ENCODE data around the gene ECI1.

The ECI1 gene

GRCh38 chr16:2230376-2230775 is 21.0 kb downstream of the ECI1 start:
- no peak overlapping the region for H3K4me3 ChIP-seq (ENCODE audit: low read depth, low read length)
- no peaks in the 10 kb centered on the region for H3K4me1 ChIP-seq (ENCODE audit: control insufficient read depth, insufficient read depth, low read length)
- no peaks in the 10 kb centered on the region for H3K27me3 ChIP-seq (ENCODE audit: control insufficient read depth, insufficient read depth, low read length)
- H3K36me3 ChIP-seq (ENCODE audit: control insufficient read depth, insufficient read depth, low read length) = peaks cover 75% of the 10 kb centered on the region
- no peaks in the 10 kb centered on the region for H3K9me3 ChIP-seq (ENCODE audit: control insufficient read depth, insufficient read depth, low read depth, low read length)
- no peak overlapping the region for H3K9ac ChIP-seq (ENCODE audit: low read length)
- no peak overlapping the region for H3K27ac ChIP-seq (ENCODE audit: low read depth, low read length)

DNA sequence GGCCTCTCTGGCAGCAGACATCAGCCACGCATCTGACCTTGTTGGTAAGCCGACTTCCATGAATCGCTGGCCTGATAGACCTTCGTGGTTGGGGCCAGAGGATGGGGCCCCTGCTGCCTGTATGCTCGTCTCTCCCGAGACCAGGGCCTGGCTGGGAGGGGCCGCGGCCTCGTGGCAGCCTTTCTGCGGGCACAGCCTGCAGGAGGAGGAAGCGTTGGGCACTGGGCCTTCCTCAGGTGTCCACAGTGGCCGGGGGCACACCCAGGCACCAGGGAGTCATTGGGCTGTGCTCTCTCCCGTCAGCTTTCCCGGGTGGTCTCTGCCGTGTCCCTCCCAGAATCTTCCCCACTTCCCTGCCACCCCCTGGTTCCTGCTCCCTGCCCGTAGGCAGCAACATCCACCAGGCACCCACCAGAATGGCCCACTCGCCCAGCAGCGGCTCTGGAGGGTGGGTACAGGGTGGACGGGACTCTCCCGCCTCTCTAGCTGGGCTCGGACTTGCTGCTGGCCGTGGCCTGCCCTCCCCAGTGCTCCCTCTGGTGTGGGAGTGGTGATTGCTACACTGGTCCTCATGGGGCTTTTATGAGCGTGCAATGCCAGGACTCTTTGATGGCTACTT is 21.6 kb downstream of the ECI1 start:
- no peaks in the 10 kb centered on the region for H3K4me1 ChIP-seq (ENCODE audit: control insufficient read depth, insufficient read depth, low read length)
- no peak overlapping the region for H3K27ac ChIP-seq (ENCODE audit: low read depth, low read length)
- no peaks in the 10 kb centered on the region for H3K27me3 ChIP-seq (ENCODE audit: control insufficient read depth, insufficient read depth, low read length)
- peaks cover 69% of the 10 kb centered on the region for H3K36me3 ChIP-seq (ENCODE audit: control insufficient read depth, insufficient read depth, low read length)
- no peaks in the 10 kb centered on the region for H3K9me3 ChIP-seq (ENCODE audit: control insufficient read depth, insufficient read depth, low read depth, low read length)
- H3K4me3 ChIP-seq (ENCODE audit: low read depth, low read length) = no peak overlapping the region
- no peak overlapping the region for H3K9ac ChIP-seq (ENCODE audit: low read length)

GRCh38 chr16:2229091-2229490 is 22.3 kb downstream of the ECI1 start:
- Histone ChIP-seq H3K4me1 (ENCODE audit: control insufficient read depth, insufficient read depth, low read length) (no peaks in the 10 kb centered on the region), H3K27ac (ENCODE audit: low read depth, low read length) (no peak overlapping the region), H3K27me3 (ENCODE audit: control insufficient read depth, insufficient read depth, low read length) (no peaks in the 10 kb centered on the region), H3K36me3 (ENCODE audit: control insufficient read depth, insufficient read depth, low read length) (peaks cover 63% of the 10 kb centered on the region), H3K9me3 (ENCODE audit: control insufficient read depth, insufficient read depth, low read depth, low read length) (no peaks in the 10 kb centered on the region), H3K4me3 (ENCODE audit: low read depth, low read length) (no peak overlapping the region), H3K9ac (ENCODE audit: low read length) (no peak overlapping the region)

DNA sequence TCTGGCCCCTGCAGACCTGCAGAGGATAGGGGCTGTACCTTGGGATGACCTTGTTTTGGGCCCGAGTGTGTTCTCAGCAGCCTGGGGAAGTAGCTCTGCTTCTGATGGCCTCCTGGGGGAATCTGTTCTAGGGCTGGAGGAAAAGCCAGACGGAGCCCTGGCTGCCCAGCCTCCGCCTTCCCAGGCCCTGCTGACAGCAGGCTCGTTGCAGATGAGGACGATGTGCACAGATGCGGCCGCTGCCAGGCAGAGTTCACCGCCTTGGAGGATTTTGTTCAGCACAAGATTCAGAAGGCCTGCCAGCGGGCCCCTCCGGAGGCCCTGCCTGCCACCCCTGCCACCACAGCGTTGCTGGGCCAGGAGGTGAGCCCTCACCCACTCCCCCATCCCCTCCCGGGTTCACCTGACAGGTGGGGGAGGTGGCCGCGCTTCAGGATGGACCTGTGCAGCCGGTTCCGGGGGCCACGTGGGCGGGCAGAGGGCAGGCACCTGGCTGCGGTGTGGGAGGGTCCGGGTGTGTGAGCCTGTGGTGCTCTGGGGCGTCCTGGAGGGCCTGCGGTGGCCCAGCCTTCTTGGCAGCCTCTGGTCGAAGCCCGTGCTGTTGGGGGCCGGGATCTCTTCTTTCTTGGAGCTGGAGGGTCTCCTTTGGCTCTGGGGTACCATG is 23.1 kb downstream of the ECI1 start:
- Histone ChIP-seq H3K27me3 (ENCODE audit: control insufficient read depth, insufficient read depth, low read length) (no peaks in the 10 kb centered on the region), H3K4me1 (ENCODE audit: control insufficient read depth, insufficient read depth, low read length) (no peaks in the 10 kb centered on the region), H3K36me3 (ENCODE audit: control insufficient read depth, insufficient read depth, low read length) (peaks cover 55% of the 10 kb centered on the region), H3K27ac (ENCODE audit: low read depth, low read length) (no peak overlapping the region), H3K9me3 (ENCODE audit: control insufficient read depth, insufficient read depth, low read depth, low read length) (no peaks in the 10 kb centered on the region), H3K9ac (ENCODE audit: low read length) (no peak overlapping the region), H3K4me3 (ENCODE audit: low read depth, low read length) (no peak overlapping the region)

DNA sequence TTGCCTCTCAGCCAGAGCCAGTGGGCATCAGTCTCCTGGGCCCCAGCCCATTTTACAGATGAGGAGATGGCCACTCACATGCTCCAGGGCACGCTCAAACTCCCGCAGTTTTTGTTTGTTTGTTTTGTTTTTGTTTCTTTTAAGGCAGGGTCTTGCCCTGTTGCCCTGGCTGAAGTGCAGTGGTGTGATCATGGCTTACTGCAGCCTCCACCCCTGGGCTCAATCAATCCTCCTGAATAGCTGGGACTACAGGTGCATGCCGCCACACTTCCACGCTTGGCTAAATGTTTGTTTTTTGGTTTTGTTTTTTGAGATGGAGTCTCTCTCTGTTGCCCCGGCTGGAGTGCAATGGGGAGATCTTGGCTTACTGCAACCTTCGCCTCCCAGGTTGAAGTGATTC is 24.5 kb downstream of the ECI1 start:
- Histone ChIP-seq H3K27ac (ENCODE audit: low read depth, low read length) (no peak overlapping the region), H3K4me1 (ENCODE audit: control insufficient read depth, insufficient read depth, low read length) (no peaks in the 10 kb centered on the region), H3K4me3 (ENCODE audit: low read depth, low read length) (no peak overlapping the region), H3K36me3 (ENCODE audit: control insufficient read depth, insufficient read depth, low read length) (peaks cover 42% of the 10 kb centered on the region), H3K9me3 (ENCODE audit: control insufficient read depth, insufficient read depth, low read depth, low read length) (no peaks in the 10 kb centered on the region), H3K9ac (ENCODE audit: low read length) (no peak overlapping the region), H3K27me3 (ENCODE audit: control insufficient read depth, insufficient read depth, low read length) (no peaks in the 10 kb centered on the region)

DNA sequence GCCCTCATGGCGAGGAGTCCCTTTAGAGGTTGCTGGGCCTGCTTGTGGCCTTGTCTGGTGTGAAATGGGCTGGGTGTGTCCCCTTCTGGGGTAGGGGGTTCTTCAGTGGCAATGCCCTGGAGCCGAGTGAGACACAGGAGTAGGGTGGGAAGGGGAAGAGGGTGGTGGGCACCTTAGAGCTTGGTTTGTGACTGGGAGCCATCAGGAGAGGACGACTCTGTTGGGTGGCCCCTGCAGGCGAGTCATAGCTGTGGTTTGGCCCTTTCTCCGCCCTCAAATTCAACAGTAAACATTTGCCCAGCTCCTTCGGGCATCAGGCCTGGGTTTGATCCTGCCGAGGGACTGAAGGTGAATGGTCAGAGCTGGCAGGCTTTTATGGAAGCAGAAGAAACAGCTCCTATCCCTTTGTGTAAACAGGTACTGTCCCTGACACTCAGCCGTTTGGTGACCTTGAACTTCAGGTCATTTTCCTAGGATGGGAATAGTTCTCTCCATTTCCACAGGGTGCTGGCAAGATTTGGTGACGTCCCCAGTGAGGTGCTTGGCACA is 25.1 kb downstream of the ECI1 start:
- H3K9ac ChIP-seq (ENCODE audit: low read length) = no peak overlapping the region

DNA sequence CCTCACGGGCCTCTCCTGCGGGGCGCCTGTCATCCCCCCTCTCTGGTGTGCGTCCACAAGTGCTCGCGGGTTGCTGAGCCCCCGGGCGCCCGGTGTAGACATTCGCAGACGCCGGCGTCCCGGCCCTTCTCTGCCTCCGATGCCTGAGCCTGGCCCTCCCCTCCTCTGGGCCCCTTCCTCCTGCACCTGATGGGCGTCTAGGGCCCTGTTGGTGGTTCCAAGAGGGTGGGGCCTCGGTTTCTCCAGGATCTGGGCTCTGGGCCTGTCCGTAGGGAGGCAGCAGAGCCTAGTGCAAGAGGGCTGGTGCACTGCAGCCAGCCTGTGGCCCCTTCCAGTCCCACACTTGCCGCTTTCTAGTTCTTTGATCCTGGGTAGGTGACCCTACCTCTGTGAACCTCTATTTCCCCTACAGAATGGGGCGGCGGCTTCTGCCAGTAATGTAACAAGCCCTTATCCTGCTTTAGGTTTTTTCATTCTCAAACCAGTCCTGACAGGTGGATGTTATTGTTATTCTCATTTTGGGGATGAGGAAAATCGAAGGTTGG is 27.4 kb downstream of the ECI1 start:
- H3K9me3 ChIP-seq (ENCODE audit: control insufficient read depth, insufficient read depth, low read depth, low read length) = no peaks in the 10 kb centered on the region
- peak overlapping the region; percentile 80 for H3K27ac ChIP-seq (ENCODE audit: low read depth, low read length)
- H3K4me1 ChIP-seq (ENCODE audit: control insufficient read depth, insufficient read depth, low read length) = no peaks in the 10 kb centered on the region
- peak overlapping the region; percentile 93 for H3K9ac ChIP-seq (ENCODE audit: low read length)
- peaks cover 13% of the 10 kb centered on the region for H3K36me3 ChIP-seq (ENCODE audit: control insufficient read depth, insufficient read depth, low read length)
- no peaks in the 10 kb centered on the region for H3K27me3 ChIP-seq (ENCODE audit: control insufficient read depth, insufficient read depth, low read length)
- peak overlapping the region; percentile 93 for H3K4me3 ChIP-seq (ENCODE audit: low read depth, low read length)

More for the DNA sequence above, 25.1 kb downstream of the ECI1 start:
- no peak overlapping the region for H3K27ac ChIP-seq (ENCODE audit: low read depth, low read length)
- H3K9me3 ChIP-seq (ENCODE audit: control insufficient read depth, insufficient read depth, low read depth, low read length) = no peaks in the 10 kb centered on the region
- no peaks in the 10 kb centered on the region for H3K27me3 ChIP-seq (ENCODE audit: control insufficient read depth, insufficient read depth, low read length)
- no peak overlapping the region for H3K4me3 ChIP-seq (ENCODE audit: low read depth, low read length)
- H3K4me1 ChIP-seq (ENCODE audit: control insufficient read depth, insufficient read depth, low read length) = no peaks in the 10 kb centered on the region
- H3K36me3 ChIP-seq (ENCODE audit: control insufficient read depth, insufficient read depth, low read length) = peaks cover 36% of the 10 kb centered on the region

- H3K9ac ChIP-seq (ENCODE audit: low read length) = peak within 1 kb of the TSS; percentile 93
- H3K36me3 ChIP-seq (ENCODE audit: control insufficient read depth, insufficient read depth, low read length) = peaks cover 7% of the 10 kb centered on the region; the same call in 1 of the 2 replicates
- peak within 1 kb of the TSS; percentile 93 for H3K4me3 ChIP-seq (ENCODE audit: low read depth, low read length)
- H3K27me3 ChIP-seq (ENCODE audit: control insufficient read depth, insufficient read depth, low read length) = no peaks in the 10 kb centered on the region
- peak within 1 kb of the TSS; percentile 80 for H3K27ac ChIP-seq (ENCODE audit: low read depth, low read length)
- no peaks in the 10 kb centered on the region for H3K9me3 ChIP-seq (ENCODE audit: control insufficient read depth, insufficient read depth, low read depth, low read length)
- no peaks in the 10 kb centered on the region for H3K4me1 ChIP-seq (ENCODE audit: control insufficient read depth, insufficient read depth, low read length)
These were observed 28.0 kb downstream of the ECI1 start, which contains the start of gene E4F1 for GRCh38 chr16:2223221-2223941. Gene E4F1, plus strand, starts transcription at chr16:2223591. Its CDS starts 23 bp downstream, at chr16:2223614.

DNA sequence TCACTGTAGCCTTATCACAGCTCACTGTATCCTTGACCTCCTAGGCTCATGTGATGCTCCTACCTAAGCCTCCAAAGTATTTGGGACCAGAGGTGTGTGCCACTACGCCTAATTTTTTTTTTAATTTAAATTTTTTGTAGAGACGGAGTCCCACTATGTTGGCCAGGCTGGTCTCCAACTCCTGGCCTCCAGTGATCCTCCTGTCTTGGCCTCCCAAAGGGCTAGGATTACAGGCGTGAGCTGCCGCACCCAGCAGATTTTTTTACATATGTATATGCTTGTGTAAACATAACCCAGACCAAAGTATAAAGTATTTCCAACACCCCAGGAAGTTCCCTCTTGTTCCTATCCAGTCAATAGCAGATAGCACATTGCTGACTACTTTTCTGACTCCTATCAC is 35.1 kb downstream of the ECI1 start:
- Histone ChIP-seq H3K27me3 (ENCODE audit: control insufficient read depth, insufficient read depth, low read length) (no peaks in the 10 kb centered on the region), H3K9me3 (ENCODE audit: control insufficient read depth, insufficient read depth, low read depth, low read length) (no peaks in the 10 kb centered on the region), H3K27ac (ENCODE audit: low read depth, low read length) (no peak overlapping the region), H3K4me3 (ENCODE audit: low read depth, low read length) (peak overlapping the region; percentile 47; the same call in 1 of the 2 replicates), H3K4me1 (ENCODE audit: control insufficient read depth, insufficient read depth, low read length) (peaks cover 14% of the 10 kb centered on the region), H3K36me3 (ENCODE audit: control insufficient read depth, insufficient read depth, low read length) (peaks cover 21% of the 10 kb centered on the region), H3K9ac (ENCODE audit: low read length) (no peak overlapping the region)

GRCh38 chr16:2214719-2214968 is 36.7 kb downstream of the ECI1 start, which contains the start of gene PGP:
Gene PGP, minus strand, starts transcription at chr16:2214840. Its CDS starts 63 bp downstream, at chr16:2214777.
- Histone ChIP-seq H3K4me1 (ENCODE audit: control insufficient read depth, insufficient read depth, low read length) (peaks cover 20% of the 10 kb centered on the region), H3K27ac (ENCODE audit: low read depth, low read length) (peak within 1 kb of the TSS; percentile 91), H3K9me3 (ENCODE audit: control insufficient read depth, insufficient read depth, low read depth, low read length) (no peaks in the 10 kb centered on the region), H3K36me3 (ENCODE audit: control insufficient read depth, insufficient read depth, low read length) (peaks cover 23% of the 10 kb centered on the region), H3K27me3 (ENCODE audit: control insufficient read depth, insufficient read depth, low read length) (no peaks in the 10 kb centered on the region), H3K4me3 (ENCODE audit: low read depth, low read length) (peak within 1 kb of the TSS; percentile 95), H3K9ac (ENCODE audit: low read length) (peak within 1 kb of the TSS; percentile 100)

Data from HUES6 (cell line).